ENCODE data around the gene ADPRHL1.

DNA sequence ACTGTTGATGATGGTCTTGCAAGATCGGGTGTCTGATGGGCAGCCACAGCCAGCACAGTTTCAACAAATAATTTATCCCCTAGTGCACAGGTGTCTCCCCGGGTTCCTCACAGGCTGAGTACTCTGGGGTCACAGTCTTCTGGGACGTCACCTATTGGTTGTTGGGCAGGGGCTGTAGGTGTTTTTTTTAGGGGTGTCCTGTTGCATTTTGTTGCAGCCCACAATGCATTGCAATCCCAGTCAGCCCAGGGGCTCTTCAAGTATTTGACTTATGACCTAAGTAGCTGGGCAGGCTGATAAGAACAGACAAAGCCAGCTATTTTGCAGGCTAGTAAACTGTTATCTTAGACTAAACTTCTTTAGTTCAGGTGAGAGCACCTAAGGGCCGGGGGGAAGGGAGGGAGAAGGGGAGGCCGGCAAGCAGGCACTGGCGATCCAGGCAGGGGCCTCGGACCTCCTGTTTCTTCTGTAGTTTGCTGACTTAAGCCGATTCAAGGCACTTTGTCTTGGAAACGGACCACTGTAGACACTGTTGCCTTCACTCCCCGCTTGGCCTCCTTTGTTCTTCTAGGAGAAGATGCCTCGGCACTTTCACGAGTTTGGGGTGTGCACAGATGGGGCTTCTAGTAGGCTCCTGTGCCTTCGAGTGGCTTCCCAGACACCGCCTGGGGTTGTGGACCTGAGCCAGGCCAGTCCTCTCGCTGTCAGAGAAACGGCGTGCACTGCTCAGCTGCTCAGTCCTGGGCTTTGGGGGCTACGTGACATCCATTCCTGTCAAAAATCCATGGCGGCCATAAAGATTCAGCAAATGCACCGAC, 55.5 kb downstream of the ADPRHL1 start:
- TF ChIP-seq, protein P1, sequence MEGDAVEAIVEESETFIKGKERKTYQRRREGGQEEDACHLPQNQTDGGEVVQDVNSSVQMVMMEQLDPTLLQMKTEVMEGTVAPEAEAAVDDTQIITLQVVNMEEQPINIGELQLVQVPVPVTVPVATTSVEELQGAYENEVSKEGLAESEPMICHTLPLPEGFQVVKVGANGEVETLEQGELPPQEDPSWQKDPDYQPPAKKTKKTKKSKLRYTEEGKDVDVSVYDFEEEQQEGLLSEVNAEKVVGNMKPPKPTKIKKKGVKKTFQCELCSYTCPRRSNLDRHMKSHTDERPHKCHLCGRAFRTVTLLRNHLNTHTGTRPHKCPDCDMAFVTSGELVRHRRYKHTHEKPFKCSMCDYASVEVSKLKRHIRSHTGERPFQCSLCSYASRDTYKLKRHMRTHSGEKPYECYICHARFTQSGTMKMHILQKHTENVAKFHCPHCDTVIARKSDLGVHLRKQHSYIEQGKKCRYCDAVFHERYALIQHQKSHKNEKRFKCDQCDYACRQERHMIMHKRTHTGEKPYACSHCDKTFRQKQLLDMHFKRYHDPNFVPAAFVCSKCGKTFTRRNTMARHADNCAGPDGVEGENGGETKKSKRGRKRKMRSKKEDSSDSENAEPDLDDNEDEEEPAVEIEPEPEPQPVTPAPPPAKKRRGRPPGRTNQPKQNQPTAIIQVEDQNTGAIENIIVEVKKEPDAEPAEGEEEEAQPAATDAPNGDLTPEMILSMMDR (IDR thresholded peaks at IDR 0.05; ENCODE audit: poor library complexity), result no peak
- no peak for TF ChIP-seq EZH2 (IDR thresholded peaks at IDR 0.05; ENCODE audit: borderline replicate concordance)
